K562 (cell line): ENCODE measurements around the gene HOXD9. TPM values are rescaled to one million over a fixed set of nuclear protein-coding genes. Genes with fewer than 3 reads are reported as not detected.

Experiments used
- CBFA2T2 ChIP-seq: fragments of 450-650 bp; conservative IDR thresholded peaks from 2 replicates; pipeline ENCODE4 v1.6.1; 2017; ENCODE audit warnings: mild to moderate bottlenecking
- CCAR2 ChIP-seq: fragments of 200-400 bp; formaldehyde crosslinking; IDR thresholded peaks from 2 replicates; pipeline ENCODE4 v1.6.1; 2017; ENCODE audit warnings: mild to moderate bottlenecking, low read depth, low read length
- FUS ChIP-seq: fragments of 200-400 bp; formaldehyde crosslinking; optimal IDR thresholded peaks from 2 replicates; pipeline ENCODE3; 2017; ENCODE audit warnings: low read depth, low read length
- HOMEZ ChIP-seq: fragments of 250-450 bp; sonication (Bioruptor Pico); IDR thresholded peaks from 2 replicates; pipeline ENCODE4 v1.4.0; 2020; ENCODE audit warnings: mild to moderate bottlenecking, moderate library complexity
- MAFK ChIP-seq: IDR thresholded peaks from 2 replicates; pipeline ENCODE4 v1.6.1; 2011; ENCODE audit warnings: low read length, improper control_type of control experiment
- MED1 ChIP-seq: sonication (generic); formaldehyde crosslinking; IDR thresholded peaks from 2 replicates; pipeline ENCODE4 v1.8.1; 2023; ENCODE audit warnings: missing genetic modification reagents, borderline replicate concordance
- MTA2 ChIP-seq: fragments of 450-650 bp; IDR thresholded peaks from 2 replicates; pipeline ENCODE4 v1.6.1; 2016; ENCODE audit warnings: low read depth
- NFE2L1 ChIP-seq: fragments of 450-650 bp; IDR thresholded peaks from 2 replicates; pipeline ENCODE4 v1.6.1; 2016; ENCODE audit warnings: missing genetic modification characterization, low read depth, mild to moderate bottlenecking, missing compliant biosample characterization, moderate library complexity, borderline replicate concordance
- NR2C1 ChIP-seq, 2 experiments: fragments of 450-650 bp; IDR thresholded peaks; 2 replicates each; pipeline ENCODE4 v1.6.1; 2017; ENCODE audit warnings: mild to moderate bottlenecking in 2 of 2, antibody characterized with exemption in 1 of 2, inconsistent platforms in 1 of 2, missing compliant biosample characterization in 1 of 2, missing genetic modification characterization in 1 of 2
- PPARD ChIP-seq: fragments of 250-450 bp; sonication (Bioruptor Pico); IDR thresholded peaks from 2 replicates; pipeline ENCODE4 v1.8.0; 2022; ENCODE audit warnings: inconsistent platforms, mild to moderate bottlenecking, moderate library complexity
- RCOR1 ChIP-seq, 2 experiments: IDR thresholded peaks; 2 replicates each; pipeline ENCODE4 v1.6.1; 2012; ENCODE audit warnings: low read depth in 2 of 2, low read length in 2 of 2, borderline replicate concordance in 1 of 2, improper control_type of control experiment in 1 of 2
- SAFB ChIP-seq: fragments of 200-400 bp; formaldehyde crosslinking; IDR thresholded peaks from 2 replicates; pipeline ENCODE4 v1.6.1; 2017; ENCODE audit warnings: low read depth, low read length, borderline replicate concordance
- SMAD3 ChIP-seq: fragments of 450-650 bp; formaldehyde crosslinking; conservative IDR thresholded peaks from 2 replicates; pipeline ENCODE4 v1.4.0; 2020; ENCODE audit warnings: mild to moderate bottlenecking
- SMARCA4 ChIP-seq: fragments of 450-650 bp; IDR thresholded peaks from 2 replicates; pipeline ENCODE4 v1.6.1; 2016
- SMC3 ChIP-seq: conservative IDR thresholded peaks from 2 replicates; pipeline ENCODE4 v1.6.1; 2011; ENCODE audit warnings: low read depth, low read length, improper control_type of control experiment; ENCODE audit not compliant: insufficient read depth
- SRSF9 ChIP-seq: fragments of 200-400 bp; formaldehyde crosslinking; IDR thresholded peaks from 2 replicates; pipeline ENCODE4 v1.6.1; 2017; ENCODE audit warnings: low read depth, low read length, borderline replicate concordance
- TBP ChIP-seq: optimal IDR thresholded peaks from 2 replicates; pipeline ENCODE3; 2011; ENCODE audit warnings: low read depth, low read length, improper control_type of control experiment
- TCF3 ChIP-seq: sonication (generic); formaldehyde crosslinking; IDR thresholded peaks from 2 replicates; pipeline ENCODE4 v1.4.0; 2020; ENCODE audit warnings: mild to moderate bottlenecking, missing genetic modification reagents
- TFAP4 ChIP-seq: sonication (generic); formaldehyde crosslinking; IDR thresholded peaks from 2 replicates; pipeline ENCODE4 v1.8.0; 2022; ENCODE audit warnings: missing genetic modification reagents, mild to moderate bottlenecking, moderate library complexity, borderline replicate concordance
- VEZF1 ChIP-seq: fragments of 200-800 bp; sonication (Bioruptor generic); IDR thresholded peaks from 2 replicates; pipeline ENCODE4 v1.6.1; 2017; ENCODE audit warnings: missing genetic modification characterization, missing compliant biosample characterization
- ZNF395 ChIP-seq: fragments of 200-800 bp; sonication (Bioruptor generic); IDR thresholded peaks from 2 replicates; pipeline ENCODE4 v1.6.1; 2017; ENCODE audit warnings: missing genetic modification characterization, missing compliant biosample characterization
- ZNF41 ChIP-seq: fragments of 250-450 bp; sonication (Bioruptor Pico); conservative IDR thresholded peaks from 2 replicates; pipeline ENCODE4 v1.4.0; 2020; ENCODE audit warnings: mild to moderate bottlenecking
- ZNF583 ChIP-seq: fragments of 250-450 bp; sonication (Bioruptor Pico); IDR thresholded peaks from 2 replicates; pipeline ENCODE4 v1.4.0; 2020
- polyA plus RNA-seq, 8 experiments: library from polyadenylated mRNA; depleted of rRNA in 4 of 8; stranded (reverse) in 5 of 8; unstranded in 3 of 8; fragments of >200 nt; fragmentation: Nextera tagmentation in 2 of 8; fragmentation: Illumina TruSeq in 1 of 8; extraction: Ambion mirVana in 2 of 8; extraction: Trizol in 1 of 8; gene quantifications; 2 replicates each; pipeline versions ENCODE4 v1.2.1 to v1.2.3, GENCODE V29; 2011 to 2014; ENCODE audit warnings: inconsistent platforms in 1 of 8, missing spikeins in 1 of 8
- total RNA-seq, 7 experiments: library from RNA; depleted of rRNA in 6 of 7; stranded (reverse); fragments of >200 nt in 6 of 7; fragmentation: Illumina TruSeq in 2 of 7; extraction: Trizol in 2 of 7; gene quantifications; 2 replicates each; pipeline versions ENCODE4 v1.2.1 to v1.2.3, GENCODE V29; 2011 to 2021; ENCODE audit warnings: low replicate concordance in 1 of 7

The HOXD9 gene
- total and polyA plus RNA-seq, 9 of the 15 experiments (the other 6 are each of a cell fraction or from before 2014, with no cell fraction given): not detected

- TF ChIP-seq TFAP4 (CRISPR knock-in tag) (peak; percentile 46; the same call in 1 of the 2 replicates), SRSF9 (no peak), NR2C1 (IDR thresholded peaks at IDR 0.05) (no peak), NR2C1 (tag; IDR thresholded peaks at IDR 0.05) (no peak), TCF3 (CRISPR knock-in tag) (no peak), PPARD (CRISPR knock-in tag) (no peak), MED1 (CRISPR knock-in tag) (no peak), ZNF583 (CRISPR knock-in tag) (no peak), SAFB (peak; percentile 47; the same call in 1 of the 2 replicates), SMAD3 (CRISPR knock-in tag) (no peak), VEZF1 (CRISPR knock-in tag) (peak; percentile 35; the same call in 1 of the 2 replicates), NFE2L1 (tag) (no peak), HOMEZ (no peak), MAFK (no peak), ZNF41 (CRISPR knock-in tag) (no peak), CBFA2T2 (no peak), FUS (no peak), RCOR1 (IDR thresholded peaks at IDR 0.05; ENCODE audit: borderline replicate concordance in 1 of 2, low read depth in 2 of 2, low read length in 2 of 2) (0 out of 4 replicates have a peak, but pooled peaks of 1 of the 2 experiments have one; percentile 31), SMC3 (peak; percentile 61), ZNF395 (CRISPR knock-in tag) (no peak), MTA2 (no peak), SMARCA4 (no peak), TBP (no peak), CCAR2 (no peak)
These were observed 34.2 kb upstream of the HOXD9 start (continued) for GRCh38 chr2:176088048-176088936.
